ENCODE data around the gene DLL4. TPM values are rescaled to one million over a fixed set of nuclear protein-coding genes. Genes with fewer than 3 reads are reported as not detected.

DLL4 gene
- total and polyA plus RNA-seq, 5 experiments from 2014 or later = 0.16 TPM; not detected in 4

DNA sequence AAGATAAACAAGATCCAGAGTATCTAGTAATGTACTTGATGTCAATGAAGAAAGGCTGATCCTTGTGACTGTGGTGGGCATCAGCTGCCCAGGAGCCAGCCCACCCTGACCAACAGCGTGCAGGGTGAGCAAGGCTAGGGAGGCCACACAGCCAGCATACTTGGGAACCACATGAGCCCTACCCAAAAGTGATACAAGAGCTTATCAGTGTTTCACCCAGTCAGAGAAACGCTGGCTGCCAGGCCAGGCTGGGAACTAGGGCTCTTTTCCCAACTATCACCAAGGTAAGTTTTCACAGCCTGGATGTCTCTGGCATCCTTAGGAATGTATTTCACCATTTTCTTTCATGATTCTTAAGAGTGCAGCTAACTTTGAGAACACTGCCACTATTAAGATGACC, 49.0 kb downstream of the DLL4 start:
- H3K36me3 Mint-ChIP-seq = peaks cover 0 to 68% (median 27%) of the 10 kb centered on the region in 3 donors
- H3K4me3 Mint-ChIP-seq = no peak overlapping the region
- H3K27me3 Mint-ChIP-seq = no peaks in the 10 kb centered on the region
- H3K4me1 Mint-ChIP-seq = no peaks in the 10 kb centered on the region
- H3K27ac Mint-ChIP-seq = peak overlapping the region in 3 of 10 donors; percentile 82 to 83 (median 82)
- H3K9me3 Mint-ChIP-seq = no peaks in the 10 kb centered on the region
- DNase-seq (no peak), ATAC-seq (no peak)
- POLR2A ChIA-PET = no interaction called here

DNA sequence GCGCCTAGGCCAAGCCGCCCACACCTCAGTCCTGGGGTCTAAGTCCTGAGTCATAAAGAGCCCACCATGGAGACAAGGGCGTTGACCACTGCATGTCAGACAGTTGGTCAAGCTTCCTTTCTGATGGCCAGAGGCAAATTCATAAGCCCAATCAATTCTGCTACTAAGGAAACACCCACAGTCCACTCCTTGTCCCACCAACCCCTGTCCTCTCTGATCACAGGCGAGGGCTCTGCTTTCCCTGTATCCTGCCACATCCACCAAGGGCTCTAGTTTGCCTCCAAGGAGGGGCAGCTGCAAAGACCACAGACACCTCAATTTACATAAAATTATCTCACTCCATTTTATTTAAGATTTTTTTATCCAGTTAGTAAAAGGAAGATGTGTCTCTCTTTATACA, 49.4 kb downstream of the DLL4 start:
- DNase-seq (no peak), ATAC-seq (no peak)
- no peaks in the 10 kb centered on the region for H3K27me3 Mint-ChIP-seq
- peak overlapping the region in 2 of 10 donors; percentile 65 to 83 for H3K27ac Mint-ChIP-seq
- no peak overlapping the region for H3K4me3 Mint-ChIP-seq
- no peaks in the 10 kb centered on the region for H3K4me1 Mint-ChIP-seq
- POLR2A ChIA-PET = no interaction called here
- no peaks in the 10 kb centered on the region for H3K9me3 Mint-ChIP-seq
- peaks cover 0 to 73% (median 30%) of the 10 kb centered on the region in 3 donors for H3K36me3 Mint-ChIP-seq

DNA sequence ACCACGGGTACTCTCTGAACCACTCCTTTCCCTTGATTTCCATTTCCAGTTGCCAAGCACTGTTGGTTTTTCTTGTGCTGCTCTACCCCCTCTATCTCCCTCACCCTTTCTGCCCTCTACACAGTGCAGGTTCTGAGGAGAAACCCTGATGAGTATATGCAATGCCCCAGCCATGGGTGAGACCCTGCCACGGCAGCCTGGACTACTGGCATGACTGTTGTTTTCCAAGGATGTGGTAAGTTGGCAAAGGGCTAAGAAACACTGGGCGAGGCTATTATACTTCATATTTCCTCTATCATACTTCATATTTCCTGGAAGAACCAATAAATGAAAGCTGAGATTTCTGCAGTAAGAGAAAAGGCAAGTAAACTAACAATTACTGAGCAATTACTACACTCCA, 52.0 kb downstream of the DLL4 start:
- ATAC-seq = no peak
- no peak for DNase-seq
- no peaks in the 10 kb centered on the region for H3K4me1 Mint-ChIP-seq
- POLR2A ChIA-PET = no interaction called here
- peaks cover 0 to 97% (median 32%) of the 10 kb centered on the region in 3 donors for H3K36me3 Mint-ChIP-seq
- H3K4me3 Mint-ChIP-seq = no peak overlapping the region
- H3K27me3 Mint-ChIP-seq = no peaks in the 10 kb centered on the region
- no peak overlapping the region for H3K27ac Mint-ChIP-seq
- H3K9me3 Mint-ChIP-seq = peaks cover 0 to 2% (median 0%) of the 10 kb centered on the region in 9 donors

DNA sequence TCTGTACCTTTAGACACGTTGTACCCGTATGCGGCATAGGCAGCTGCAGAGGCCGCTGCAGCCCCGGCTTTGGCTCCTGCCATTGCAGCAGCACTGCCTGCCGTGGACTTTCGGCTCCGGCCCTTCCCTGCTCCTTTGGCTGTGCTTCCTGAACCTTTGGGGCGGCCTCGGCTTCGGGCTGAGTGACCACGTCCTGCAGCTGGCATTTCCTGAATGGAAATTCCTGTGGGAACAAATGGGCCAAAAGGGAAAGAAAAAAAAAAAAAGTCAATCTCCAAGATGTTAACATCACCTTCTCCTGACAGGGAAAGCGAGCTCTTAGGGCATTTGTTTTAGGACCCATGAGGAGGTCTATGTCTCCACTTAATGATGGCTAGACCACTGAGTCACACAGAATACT, 53.7 kb downstream of the DLL4 start:
- Mint-ChIP-seq H3K27ac (peak overlapping the region in 1 of 10 donors; percentile 43), H3K27me3 (no peaks in the 10 kb centered on the region), H3K36me3 (peaks cover 6 to 98% (median 31%) of the 10 kb centered on the region in 3 donors), H3K9me3 (peaks cover 0 to 2% (median 0%) of the 10 kb centered on the region in 9 donors), H3K4me1 (no peaks in the 10 kb centered on the region), H3K4me3 (no peak overlapping the region)
- DNase-seq (no peak), ATAC-seq (no peak)
- POLR2A ChIA-PET = interaction anchor here (1.0 kb wide), 1 partner anchor 41 kb away, joined by 4 read pairs; no protein-coding TSS in a partner anchor

DNA sequence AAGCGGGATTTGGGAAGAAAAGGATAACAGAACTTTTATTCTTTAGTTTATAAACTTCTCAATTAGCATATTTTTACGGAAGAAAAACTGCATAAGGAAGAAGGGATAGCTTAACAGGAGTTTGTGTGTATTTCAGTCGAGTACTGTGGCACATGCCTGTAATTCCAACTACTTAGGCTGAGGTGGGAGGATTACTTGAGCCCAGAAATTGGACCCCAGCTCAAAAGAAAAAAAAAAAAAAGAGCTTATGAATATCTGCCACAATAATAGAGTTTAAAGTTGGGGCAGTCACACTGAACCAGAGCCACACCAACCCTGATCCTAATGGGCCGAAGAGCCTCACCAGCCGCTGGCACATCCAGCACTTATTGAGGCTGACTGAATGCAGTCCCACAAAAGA, 55.3 kb downstream of the DLL4 start:
- Mint-ChIP-seq H3K4me1 (no peaks in the 10 kb centered on the region), H3K36me3 (peaks cover 6 to 94% (median 31%) of the 10 kb centered on the region in 3 donors), H3K9me3 (peaks cover 0 to 2% (median 0%) of the 10 kb centered on the region in 9 donors), H3K4me3 (no peak overlapping the region), H3K27me3 (no peaks in the 10 kb centered on the region), H3K27ac (no peak overlapping the region)
- no peak for ATAC-seq
- POLR2A ChIA-PET = no interaction called here
- DNase-seq = no peak

DNA sequence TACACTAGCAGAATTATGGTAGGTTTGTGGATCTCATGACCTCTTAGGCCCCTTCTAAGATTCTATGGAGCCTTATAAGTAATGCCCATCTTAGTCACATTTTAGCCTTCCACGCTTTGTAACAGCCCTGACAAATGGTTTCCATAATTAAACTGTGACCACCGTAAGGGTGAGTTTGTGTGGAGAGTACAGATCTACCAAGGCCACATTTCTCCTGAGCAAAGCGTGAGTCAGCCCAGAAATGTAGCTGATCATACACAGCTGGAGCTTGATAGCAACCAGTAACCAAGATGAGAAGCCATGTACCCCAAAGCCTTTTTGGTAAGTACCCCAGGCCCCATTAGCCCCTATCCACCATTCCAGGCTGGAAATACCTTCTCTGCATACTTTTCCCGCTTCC, 55.8 kb downstream of the DLL4 start:
- Mint-ChIP-seq H3K36me3 (peaks cover 6 to 94% (median 30%) of the 10 kb centered on the region in 3 donors), H3K27ac (no peak overlapping the region), H3K27me3 (no peaks in the 10 kb centered on the region), H3K4me1 (no peaks in the 10 kb centered on the region), H3K9me3 (peaks cover 0 to 2% (median 0%) of the 10 kb centered on the region in 9 donors), H3K4me3 (no peak overlapping the region)
- DNase-seq = no peak
- ATAC-seq = no peak
- POLR2A ChIA-PET = no interaction called here

DNA sequence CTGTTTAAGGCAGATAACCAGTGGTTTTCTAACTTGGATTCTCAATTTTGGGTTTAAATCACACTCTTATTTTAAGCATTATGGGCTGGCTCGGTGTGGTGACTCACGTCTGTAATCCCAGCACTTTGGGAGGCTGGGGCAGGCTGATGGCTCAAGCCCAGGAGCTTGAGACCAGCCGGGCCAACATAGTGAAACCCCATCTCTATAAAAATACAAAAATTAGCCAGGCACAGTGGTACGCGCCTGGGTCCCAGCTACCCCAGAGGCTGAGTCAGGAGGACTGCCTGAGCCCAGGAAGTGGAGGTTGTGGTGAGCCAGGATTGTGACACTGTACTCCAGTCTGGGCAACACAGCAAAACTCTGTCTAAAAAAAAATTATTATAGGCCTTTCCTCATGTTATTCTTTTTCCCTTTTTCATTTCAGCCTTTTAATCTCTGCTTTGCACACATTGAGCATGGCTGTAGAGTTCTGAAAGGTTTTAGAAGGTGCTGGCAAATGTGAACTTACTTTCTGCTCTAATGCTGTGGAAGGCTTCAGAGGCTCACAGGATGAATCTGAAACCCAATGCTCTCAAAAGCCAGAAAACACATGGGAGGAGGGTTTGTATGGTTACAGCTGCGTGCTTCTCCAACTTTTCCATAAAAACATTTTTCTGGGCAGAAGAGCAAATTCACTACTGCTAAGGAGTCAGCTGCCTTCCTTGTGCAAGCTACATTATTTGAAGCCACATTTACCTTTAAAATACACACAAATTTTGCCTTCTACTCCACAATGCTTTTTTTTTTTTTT, 56.6 kb downstream of the DLL4 start:
- Mint-ChIP-seq H3K27ac (peak overlapping the region in 3 of 10 donors; percentile 7 to 40 (median 17)), H3K4me3 (no peak overlapping the region), H3K4me1 (no peaks in the 10 kb centered on the region), H3K27me3 (no peaks in the 10 kb centered on the region), H3K9me3 (peaks cover 0 to 2% (median 0%) of the 10 kb centered on the region in 9 donors), H3K36me3 (peaks cover 6 to 92% (median 26%) of the 10 kb centered on the region in 3 donors)
- POLR2A ChIA-PET = no interaction called here
- ATAC-seq (no peak), DNase-seq (no peak)

DNA sequence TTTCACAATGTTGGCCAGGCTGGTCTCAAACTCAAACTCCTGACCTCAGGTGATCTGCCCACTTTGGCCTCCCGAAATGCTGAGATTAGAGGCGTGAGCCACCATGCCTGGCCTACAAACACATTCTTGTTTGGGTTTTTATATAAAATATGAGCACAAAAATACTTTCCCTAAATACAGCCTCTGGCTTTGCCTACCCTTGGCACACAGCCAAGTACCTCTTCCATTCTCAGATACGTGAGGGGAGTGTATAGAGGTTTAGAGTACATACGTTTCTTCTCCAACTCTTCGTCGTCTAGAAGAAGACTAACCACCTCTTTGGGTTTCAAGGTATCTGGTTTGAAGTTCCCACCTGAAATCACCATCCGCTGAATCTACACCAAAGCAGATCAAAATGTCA, 57.7 kb downstream of the DLL4 start:
- POLR2A ChIA-PET = no interaction called here
- H3K9me3 Mint-ChIP-seq = peaks cover 0 to 2% (median 0%) of the 10 kb centered on the region in 9 donors
- H3K4me1 Mint-ChIP-seq = no peaks in the 10 kb centered on the region
- no peak overlapping the region for H3K4me3 Mint-ChIP-seq
- H3K36me3 Mint-ChIP-seq = peaks cover 6 to 92% (median 23%) of the 10 kb centered on the region in 3 donors
- DNase-seq (no peak), ATAC-seq (no peak)
- H3K27me3 Mint-ChIP-seq = no peaks in the 10 kb centered on the region
- H3K27ac Mint-ChIP-seq = no peak overlapping the region

DNA sequence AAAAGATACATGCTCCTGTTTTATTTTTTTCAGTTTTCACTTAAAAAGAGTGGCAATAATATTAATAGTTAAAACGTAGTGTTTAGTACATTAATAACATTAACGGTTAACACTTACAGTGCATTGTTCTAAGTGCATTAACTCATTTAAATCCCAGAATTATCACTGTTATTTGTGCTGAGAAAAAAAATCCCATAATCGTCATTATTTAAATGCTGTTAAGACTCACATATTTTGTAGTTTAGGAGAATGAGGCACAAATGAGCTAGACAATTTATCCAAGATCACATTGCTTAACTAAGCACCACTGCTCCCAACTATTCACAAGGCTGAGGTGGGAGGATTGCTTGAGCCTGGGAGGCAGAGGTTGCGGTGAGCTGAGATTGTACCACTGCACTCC, 59.0 kb downstream of the DLL4 start:
- H3K4me3 Mint-ChIP-seq = no peak overlapping the region
- no peaks in the 10 kb centered on the region for H3K4me1 Mint-ChIP-seq
- no peaks in the 10 kb centered on the region for H3K27me3 Mint-ChIP-seq
- H3K27ac Mint-ChIP-seq = no peak overlapping the region
- ATAC-seq (no peak), DNase-seq (no peak)
- POLR2A ChIA-PET = no interaction called here
- peaks cover 0 to 2% (median 0%) of the 10 kb centered on the region in 9 donors for H3K9me3 Mint-ChIP-seq
- peaks cover 6 to 91% (median 15%) of the 10 kb centered on the region in 3 donors for H3K36me3 Mint-ChIP-seq

Other genes starting within 250 kb of the DLL4 start
- gene RAD51, start 234.2 kb upstream of the DLL4 start, total RNA-seq = 1 to 10 TPM in 1 of 2 experiments, under 1 TPM in 1; 0.69 to 1.1 TPM
- gene RAD51, start 234.2 kb upstream of the DLL4 start, polyA plus RNA-seq = under 1 TPM in 1 of 3 donors, not detected in 2; 0.46 TPM
- gene RMDN3, start 174.1 kb upstream of the DLL4 start, total RNA-seq = 10 to 100 TPM; 18.2 to 19.1 TPM
- gene RMDN3, start 174.1 kb upstream of the DLL4 start, polyA plus RNA-seq = 10 to 100 TPM; 13.4 to 19.4 (median 16.8) TPM
- 10 to 100 TPM; 17.8 to 19.4 TPM for gene GCHFR, start 165.3 kb upstream of the DLL4 start, total RNA-seq
- gene GCHFR, start 165.3 kb upstream of the DLL4 start, polyA plus RNA-seq = 10 to 100 TPM; 46.5 to 53.9 (median 50.6) TPM
- 1 to 10 TPM; 2.0 to 2.2 TPM for gene C15orf62, start 159.4 kb upstream of the DLL4 start, total RNA-seq
- under 1 TPM in 1 of 3 donors, not detected in 2; 0.40 TPM for gene C15orf62, start 159.4 kb upstream of the DLL4 start, polyA plus RNA-seq
- gene ZFYVE19, start 122.3 kb upstream of the DLL4 start, total RNA-seq = 10 to 100 TPM; 28.9 to 33.8 TPM
- 10 to 100 TPM; 13.2 to 15.5 (median 13.8) TPM for gene ZFYVE19, start 122.3 kb upstream of the DLL4 start, polyA plus RNA-seq
- gene DNAJC17, start 121.9 kb upstream of the DLL4 start, total RNA-seq = 10 to 100 TPM; 37.6 to 38.4 TPM
- gene DNAJC17, start 121.9 kb upstream of the DLL4 start, polyA plus RNA-seq = 10 to 100 TPM; 17.5 to 37.5 (median 31.3) TPM
- gene PPP1R14D, start 100.6 kb upstream of the DLL4 start, total RNA-seq = not detected
- gene PPP1R14D, start 100.6 kb upstream of the DLL4 start, polyA plus RNA-seq = not detected
- gene SPINT1, start 85.3 kb upstream of the DLL4 start, total RNA-seq = under 1 TPM; 0.42 to 0.80 TPM
- under 1 TPM in 2 of 3 donors, not detected in 1; 0.11 to 0.16 TPM for gene SPINT1, start 85.3 kb upstream of the DLL4 start, polyA plus RNA-seq
- gene RHOV, start 55.1 kb upstream of the DLL4 start, total RNA-seq = not detected
- gene RHOV, start 55.1 kb upstream of the DLL4 start, polyA plus RNA-seq = not detected
- gene VPS18, start 34.9 kb upstream of the DLL4 start, total RNA-seq = 10 to 100 TPM; 20.4 to 20.7 TPM
- gene VPS18, start 34.9 kb upstream of the DLL4 start, polyA plus RNA-seq = 10 to 100 TPM; 11.1 to 19.2 (median 15.0) TPM
- gene CHAC1, start 24.1 kb downstream of the DLL4 start, total RNA-seq = 1 to 10 TPM; 8.9 to 9.2 TPM
- not detected for gene CHAC1, start 24.1 kb downstream of the DLL4 start, polyA plus RNA-seq
- gene INO80, start 186.9 kb downstream of the DLL4 start, total RNA-seq = 10 to 100 TPM; 34.3 to 38.2 TPM
- gene INO80, start 186.9 kb downstream of the DLL4 start, polyA plus RNA-seq = 1 to 10 TPM; 2.2 to 8.0 (median 4.5) TPM

Data from naive thymus-derived CD8-positive, alpha-beta T cell (primary cell).